ENCODE measurements around the gene PRKCE.
A peak's percentile ranks its signal among the peaks of the same experiment; 100 is the strongest.

The PRKCE gene

GRCh38 chr2:46009315-46009714 lies 357.8 kb downstream of the PRKCE start:
- FAIRE-seq (no peak), DNase-seq (ENCODE audit: low spot score) (no peak)

GRCh38 chr2:46009772-46010171 lies 358.3 kb downstream of the PRKCE start:
- DNase-seq (ENCODE audit: low spot score) (no peak), FAIRE-seq (no peak)

- DNase-seq (ENCODE audit: low spot score) (no peak), FAIRE-seq (no peak)
Measured at GRCh38 chr2:46010223-46010924, 358.9 kb downstream of the PRKCE start.

GRCh38 chr2:46010925-46011490 lies 359.5 kb downstream of the PRKCE start:
- DNase-seq (ENCODE audit: low spot score) (peak; percentile 51), FAIRE-seq (peak; percentile 78)

GRCh38 chr2:46012618-46013240 lies 361.3 kb downstream of the PRKCE start:
- no peak for DNase-seq (ENCODE audit: low spot score)
- FAIRE-seq, result no peak

- no peak for FAIRE-seq
- no peak for DNase-seq (ENCODE audit: low spot score)
Measured at GRCh38 chr2:46013726-46014125, 362.3 kb downstream of the PRKCE start.

GRCh38 chr2:46014911-46015654 lies 363.6 kb downstream of the PRKCE start:
- DNase-seq (ENCODE audit: low spot score) (no peak), FAIRE-seq (no peak)

GRCh38 chr2:46015671-46016070 lies 364.2 kb downstream of the PRKCE start:
- DNase-seq (ENCODE audit: low spot score) (no peak), FAIRE-seq (no peak)

- no peak for FAIRE-seq
- DNase-seq (ENCODE audit: low spot score), result no peak
Measured at GRCh38 chr2:46016091-46016490, 364.6 kb downstream of the PRKCE start.

GRCh38 chr2:46018773-46019591 lies 367.5 kb downstream of the PRKCE start:
- DNase-seq (ENCODE audit: low spot score) (no peak), FAIRE-seq (no peak)

- DNase-seq (ENCODE audit: low spot score) (no peak), FAIRE-seq (no peak)
Measured at GRCh38 chr2:46020416-46020815, 368.9 kb downstream of the PRKCE start.

GRCh38 chr2:46023165-46023854 lies 371.8 kb downstream of the PRKCE start:
- no peak for DNase-seq (ENCODE audit: low spot score)
- FAIRE-seq, result no peak

- DNase-seq (ENCODE audit: low spot score) (no peak), FAIRE-seq (no peak)
Measured at GRCh38 chr2:46024146-46024779, 372.8 kb downstream of the PRKCE start.

GRCh38 chr2:46025081-46025480 lies 373.6 kb downstream of the PRKCE start:
- no peak for DNase-seq (ENCODE audit: low spot score)
- no peak for FAIRE-seq

- FAIRE-seq (no peak), DNase-seq (ENCODE audit: low spot score) (no peak)
Measured at GRCh38 chr2:46025676-46026075, 374.2 kb downstream of the PRKCE start.

GRCh38 chr2:46026431-46026830 lies 375.0 kb downstream of the PRKCE start:
- FAIRE-seq (no peak), DNase-seq (ENCODE audit: low spot score) (no peak)

GRCh38 chr2:46029332-46029811 lies 377.9 kb downstream of the PRKCE start:
- peak; percentile 54 for DNase-seq (ENCODE audit: low spot score)
- FAIRE-seq, result peak; percentile 17

GRCh38 chr2:46030330-46030729 lies 378.9 kb downstream of the PRKCE start:
- no peak for FAIRE-seq

GRCh38 chr2:46032161-46032813 lies 380.8 kb downstream of the PRKCE start:
- no peak for DNase-seq (ENCODE audit: low spot score)
- FAIRE-seq, result no peak

More at GRCh38 chr2:46030330-46030729, 378.9 kb downstream of the PRKCE start:
- DNase-seq (ENCODE audit: low spot score), result no peak
